ENCODE measurements around the gene GATA3.

The GATA3 gene

GRCh38 chr10:8073691-8074416 is 19.4 kb downstream of the GATA3 start:
- DNase-seq (ENCODE audit: low read depth): no peak
- H3K4me3 ChIP-seq (ENCODE audit: low read depth, low read length): no peak overlapping the region
- no peak for TF ChIP-seq CTCF (IDR thresholded peaks at IDR 0.05; ENCODE audit: control insufficient read depth, extremely low read depth, insufficient read depth)

GRCh38 chr10:8074881-8075280 is 20.4 kb downstream of the GATA3 start:
- no peak overlapping the region for H3K4me3 ChIP-seq (ENCODE audit: low read depth, low read length)
- DNase-seq (ENCODE audit: low read depth): no peak
- no peak for TF ChIP-seq CTCF (IDR thresholded peaks at IDR 0.05; ENCODE audit: control insufficient read depth, extremely low read depth, insufficient read depth)

- no peak overlapping the region for H3K4me3 ChIP-seq (ENCODE audit: low read depth, low read length)
- no peak for DNase-seq (ENCODE audit: low read depth)
- TF ChIP-seq CTCF (IDR thresholded peaks at IDR 0.05; ENCODE audit: control insufficient read depth, extremely low read depth, insufficient read depth): no peak
These were observed 21.1 kb downstream of the GATA3 start for GRCh38 chr10:8075282-8076260.

DNA sequence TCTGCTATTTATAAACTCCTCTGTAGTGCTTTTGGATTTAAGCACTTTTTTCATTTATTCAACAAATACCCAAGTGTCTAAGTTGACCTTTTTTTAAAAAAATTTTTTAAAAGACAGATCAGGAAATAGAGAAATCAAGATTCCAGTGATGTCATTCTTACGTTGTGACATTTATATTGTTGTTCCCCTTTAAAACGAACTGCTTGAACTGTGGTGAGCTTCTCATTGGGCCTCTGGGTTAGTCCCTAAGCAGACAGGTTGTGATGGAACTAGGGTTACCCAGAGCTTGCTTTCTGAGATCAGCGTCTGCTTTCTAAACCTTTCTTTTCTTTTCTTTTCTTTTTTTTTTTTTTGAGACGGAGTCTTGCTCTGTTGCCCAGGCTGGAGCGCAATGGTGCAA is 22.4 kb downstream of the GATA3 start:
- DNase-seq (ENCODE audit: low read depth): no peak
- no peak for TF ChIP-seq CTCF (IDR thresholded peaks at IDR 0.05; ENCODE audit: control insufficient read depth, extremely low read depth, insufficient read depth)
- no peak overlapping the region for H3K4me3 ChIP-seq (ENCODE audit: low read depth, low read length)

DNA sequence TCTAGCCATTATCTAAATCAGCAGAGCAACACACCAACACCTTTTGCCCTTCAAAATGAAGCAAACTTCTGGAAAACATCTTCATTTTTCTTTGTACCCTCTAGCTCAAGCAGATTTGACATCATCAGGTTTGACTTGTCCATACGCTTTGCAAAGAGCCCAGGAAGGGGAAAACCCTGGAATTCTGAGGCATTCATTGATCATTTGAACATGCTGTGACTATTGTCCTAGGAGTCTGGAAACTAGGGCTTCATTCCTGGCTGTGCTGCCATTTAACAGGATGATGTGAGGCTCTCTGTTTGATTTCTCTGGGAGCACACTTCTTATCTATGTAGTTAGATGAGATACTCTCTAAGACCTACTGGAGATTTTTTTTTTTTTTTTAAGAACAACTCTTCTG is 23.5 kb downstream of the GATA3 start:
- no peak for TF ChIP-seq CTCF (IDR thresholded peaks at IDR 0.05; ENCODE audit: control insufficient read depth, extremely low read depth, insufficient read depth)
- no peak for DNase-seq (ENCODE audit: low read depth)
- H3K4me3 ChIP-seq (ENCODE audit: low read depth, low read length): no peak overlapping the region

- no peak overlapping the region for H3K4me3 ChIP-seq (ENCODE audit: low read depth, low read length)
- no peak for TF ChIP-seq CTCF (IDR thresholded peaks at IDR 0.05; ENCODE audit: control insufficient read depth, extremely low read depth, insufficient read depth)
- DNase-seq (ENCODE audit: low read depth): no peak
These were observed 24.6 kb downstream of the GATA3 start for GRCh38 chr10:8079126-8079525.
